GM18519 (cell line): ENCODE measurements around the gene REL.
"Not testable (repeated sequence)": the region's sequence is repeated elsewhere in the genome, so short reads cannot be mapped to it uniquely, and the experiment has no call there.

Experiments
- ATAC-seq: cut with Tn5 transposase; IDR thresholded peaks from one replicate; pipeline ENCODE4 v1.9.1; 2021; ENCODE audit warnings: mild to moderate bottlenecking, moderate library complexity; ENCODE audit not compliant: unreplicated experiment, low FRiP score

Gene REL

DNA sequence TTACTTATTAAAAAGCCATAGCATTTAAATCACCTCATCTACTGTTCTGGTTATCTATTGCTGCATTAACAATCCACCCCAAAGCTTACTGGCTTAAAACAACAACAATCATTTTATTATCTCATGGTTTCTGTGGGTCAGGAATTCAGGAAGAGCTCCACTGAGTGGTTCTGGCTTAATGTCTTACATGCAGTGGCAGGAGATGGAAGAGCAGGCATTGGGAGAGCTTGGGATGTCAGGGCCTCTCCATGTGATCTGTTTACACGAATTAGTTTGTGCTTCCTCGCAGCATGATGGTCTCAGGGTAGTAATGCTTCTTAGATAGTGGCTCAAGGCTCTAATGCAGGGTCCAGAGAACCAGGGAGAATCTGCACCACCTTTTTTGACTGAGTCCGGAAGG, 14.4 kb upstream of the REL start:
- no peak for ATAC-seq

DNA sequence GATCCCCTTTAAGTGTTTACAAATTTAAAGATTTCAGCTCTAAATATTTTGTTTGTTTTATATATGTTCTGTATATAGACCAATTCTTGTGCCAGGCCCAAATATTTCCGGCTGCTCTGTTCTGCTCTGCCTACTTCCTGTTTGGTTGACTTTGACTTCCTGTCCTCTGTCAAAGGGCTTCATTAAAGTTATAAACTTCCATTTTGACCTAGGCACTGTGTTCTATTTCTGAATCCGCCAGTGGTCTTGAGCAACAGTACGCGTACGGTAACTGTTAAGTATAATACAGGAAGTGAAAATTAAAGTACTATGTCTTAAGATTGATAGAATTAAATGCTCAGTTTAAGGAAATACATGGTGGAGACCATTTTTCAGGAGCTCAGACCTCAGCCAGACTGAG, 13.5 kb upstream of the REL start:
- no peak for ATAC-seq

DNA sequence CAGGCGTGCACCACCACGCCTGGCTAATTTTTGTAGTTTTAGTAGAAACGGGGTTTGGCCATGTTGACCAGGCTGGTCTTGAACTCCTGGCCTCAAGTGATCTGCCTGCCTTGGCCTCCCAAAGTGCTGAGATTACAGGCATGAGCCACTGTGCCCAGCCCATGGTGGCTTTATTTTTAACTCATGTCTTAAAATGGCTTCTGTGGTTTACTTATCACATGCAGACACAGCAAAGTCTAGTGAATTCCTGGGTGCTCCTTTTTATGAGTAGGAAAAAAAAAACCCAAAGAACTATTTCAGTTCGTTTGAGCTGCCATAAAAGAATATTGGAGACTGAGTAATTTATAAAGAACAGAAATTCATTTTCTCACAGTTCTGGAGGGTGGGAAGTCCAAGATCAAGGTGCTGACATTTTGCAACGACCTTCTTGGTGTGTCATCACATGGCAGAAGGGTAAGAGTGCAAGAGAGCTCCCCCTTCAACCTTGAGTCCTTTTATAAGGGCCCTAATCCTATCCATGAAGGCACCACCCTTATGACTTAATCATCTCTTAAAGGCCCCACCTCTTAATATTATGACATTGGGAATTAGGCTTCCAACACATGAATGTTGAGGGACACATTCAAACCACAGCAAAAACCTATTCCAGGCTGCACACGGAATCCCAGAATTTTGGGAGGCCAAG, 12.6 kb upstream of the REL start:
- ATAC-seq, result no peak

DNA sequence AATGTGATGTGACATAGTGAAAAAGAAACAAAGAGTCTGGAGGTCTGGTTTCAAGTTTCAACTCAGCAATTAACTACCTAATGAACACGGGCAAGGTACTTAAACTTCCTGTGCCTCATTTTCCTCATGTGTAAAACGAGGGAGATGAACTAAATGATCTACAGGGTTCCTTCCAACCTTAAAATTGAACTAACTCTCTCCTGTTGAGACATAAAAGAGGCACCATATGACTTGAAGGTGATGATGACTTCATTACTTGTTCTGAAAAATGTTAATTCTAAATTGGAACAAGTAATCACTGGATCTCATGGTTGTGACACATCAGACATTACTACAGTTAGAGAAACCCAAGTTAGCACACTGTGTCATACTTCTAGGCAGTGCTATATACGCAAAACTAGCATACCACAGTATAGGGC, 8.9 kb upstream of the REL start:
- peak; percentile 35 for ATAC-seq

DNA sequence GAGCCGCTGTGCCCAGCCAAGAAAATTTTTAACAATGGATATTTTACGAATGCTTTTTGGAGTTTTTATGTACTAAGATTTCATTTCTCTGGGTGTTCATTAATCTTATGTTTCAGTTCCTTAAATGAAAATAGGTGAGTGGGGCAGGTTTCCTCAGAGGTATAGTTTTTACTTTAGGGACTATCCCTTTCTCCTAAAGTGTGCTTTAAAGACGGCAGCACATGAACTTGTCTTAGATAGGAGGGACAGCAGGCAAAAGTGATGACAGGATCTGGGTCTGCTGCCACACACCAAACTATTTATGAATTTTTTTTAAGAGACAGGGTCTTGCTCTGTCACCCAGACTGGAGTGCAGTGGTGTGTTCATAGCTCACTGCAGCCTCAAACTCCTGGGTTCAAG, 8.0 kb upstream of the REL start:
- ATAC-seq, result peak; percentile 70

DNA sequence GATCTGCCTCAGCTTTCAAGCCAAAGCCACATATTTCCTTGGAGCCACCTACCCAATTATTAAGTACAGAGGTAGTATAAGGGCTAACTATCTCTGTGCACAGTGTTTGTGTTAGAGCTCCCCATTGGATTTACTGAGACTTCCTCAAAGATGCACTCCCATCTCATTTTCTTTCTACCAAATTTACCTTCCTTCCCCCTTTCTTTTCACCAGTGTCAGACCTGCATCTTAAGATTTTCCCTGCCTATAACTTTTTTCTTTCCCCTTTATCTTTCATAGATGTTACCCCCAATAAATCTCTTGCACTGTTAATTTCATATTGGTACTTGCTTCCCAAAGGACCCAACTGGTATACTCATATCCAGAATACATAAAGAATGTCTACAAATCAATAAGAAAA, 5.9 kb upstream of the REL start:
- ATAC-seq, result no peak

DNA sequence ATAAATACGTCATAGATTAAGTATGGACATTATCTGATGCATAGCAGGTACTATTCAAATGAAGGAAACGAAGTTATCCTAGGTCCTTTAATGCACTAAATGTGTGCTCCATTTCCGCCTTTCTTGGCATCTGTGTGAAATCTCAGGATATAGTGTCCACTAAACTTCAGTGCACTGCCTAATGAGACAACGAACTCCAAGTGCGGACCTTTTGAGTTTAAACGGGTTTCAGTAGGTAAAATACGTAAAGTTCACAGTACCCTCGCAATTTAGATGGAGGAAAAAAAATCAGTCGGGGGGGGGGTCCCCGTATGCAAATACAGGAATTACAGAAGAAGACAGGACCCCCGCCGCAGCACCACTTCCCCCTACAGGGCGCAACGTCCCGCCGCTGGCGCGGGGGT, 729 bp upstream of the REL start:
- ATAC-seq, result peak; percentile 1

DNA sequence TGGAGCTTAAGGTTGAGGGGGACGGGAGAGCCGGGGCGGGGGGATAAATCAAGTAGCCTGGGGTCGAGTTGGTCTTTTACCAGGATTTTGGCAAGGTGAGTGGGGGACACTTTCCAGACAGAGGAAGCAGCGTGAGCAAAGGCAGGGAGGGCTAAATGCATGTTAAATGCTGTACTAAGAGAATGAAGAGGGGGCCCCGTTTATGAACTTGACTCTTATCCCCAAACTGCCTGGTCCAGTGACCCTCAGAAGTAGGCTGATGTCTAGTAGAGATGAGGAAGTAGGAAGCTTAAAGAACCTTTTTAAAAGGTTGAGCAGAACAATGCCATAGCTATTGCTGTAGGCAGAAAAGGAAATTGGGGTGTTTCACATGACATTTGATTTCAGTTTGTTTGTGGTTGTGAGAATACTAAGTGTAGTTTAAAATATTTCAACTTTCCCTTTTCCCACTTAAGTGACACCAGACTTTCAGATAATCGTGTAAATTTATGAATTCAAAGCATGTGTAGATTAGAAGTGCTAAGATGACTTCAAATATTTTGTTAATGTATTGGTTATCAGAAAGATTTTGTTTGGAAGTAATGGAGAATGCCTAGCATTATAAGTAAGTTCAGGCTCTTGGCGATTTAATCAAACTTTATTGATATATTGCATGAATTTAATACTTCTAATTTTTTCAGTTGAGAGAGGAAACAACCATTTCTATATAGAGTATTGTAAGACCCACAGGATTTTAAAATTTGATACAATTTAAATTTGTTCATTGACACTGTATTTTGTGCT, 1.8 kb downstream of the REL start:
- ATAC-seq, result peak; percentile 37

DNA sequence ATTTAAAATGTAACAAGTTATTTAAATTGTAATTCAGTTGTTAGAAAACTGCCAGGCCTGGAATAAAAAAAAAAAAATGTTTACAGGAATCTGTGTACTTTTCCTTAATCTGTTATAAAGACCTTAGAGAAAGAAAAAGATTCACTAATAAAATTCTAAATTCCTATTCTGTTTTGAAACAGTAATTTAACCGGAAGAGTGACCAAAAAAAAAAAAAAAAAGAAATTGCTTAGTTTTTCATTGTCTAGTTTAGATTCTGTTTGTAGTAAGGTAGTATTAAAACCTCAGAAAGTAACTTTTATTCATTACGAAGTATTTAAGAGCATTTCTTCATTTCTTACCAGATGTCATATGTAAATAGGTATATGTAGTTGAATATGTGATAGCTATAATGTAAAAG, 2.5 kb downstream of the REL start:
- no peak for ATAC-seq

DNA sequence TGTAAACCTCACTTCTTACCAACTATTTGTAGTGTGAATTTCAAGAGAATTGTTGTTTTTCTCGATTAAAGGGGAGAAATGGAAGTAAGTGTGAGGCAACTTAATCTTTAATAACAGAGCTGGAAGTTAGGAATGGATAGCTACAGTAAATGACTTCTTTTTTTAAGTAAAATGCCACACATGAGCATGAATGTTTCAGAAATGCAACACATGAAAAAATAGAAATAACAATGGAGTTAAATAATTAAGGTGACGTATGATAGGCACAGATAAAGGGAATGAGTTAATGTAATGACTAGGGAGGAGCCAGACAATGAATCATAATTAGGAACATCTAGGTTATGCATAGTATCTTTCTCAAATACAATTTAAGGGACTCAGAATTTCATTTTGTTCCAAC, 3.4 kb downstream of the REL start:
- ATAC-seq, result no peak

DNA sequence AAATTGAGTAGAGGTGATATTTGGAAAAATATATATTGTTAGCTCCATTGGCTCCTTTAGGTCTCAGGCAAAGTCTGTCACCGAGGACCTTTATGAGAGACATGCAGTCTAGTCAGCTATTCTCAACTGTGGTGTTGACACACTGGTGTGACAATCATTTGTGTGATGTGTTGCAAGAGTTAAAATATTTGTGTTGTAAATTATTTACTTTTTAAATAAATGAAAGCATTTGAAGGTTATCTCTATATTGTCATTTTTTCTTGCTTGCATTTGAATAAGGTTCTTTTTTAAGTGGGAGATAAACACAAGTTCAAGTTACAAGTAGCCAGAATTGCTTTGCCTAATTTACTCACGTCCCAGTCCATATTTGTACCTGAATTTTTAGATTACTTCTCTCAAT, 4.3 kb downstream of the REL start:
- ATAC-seq, result no peak

DNA sequence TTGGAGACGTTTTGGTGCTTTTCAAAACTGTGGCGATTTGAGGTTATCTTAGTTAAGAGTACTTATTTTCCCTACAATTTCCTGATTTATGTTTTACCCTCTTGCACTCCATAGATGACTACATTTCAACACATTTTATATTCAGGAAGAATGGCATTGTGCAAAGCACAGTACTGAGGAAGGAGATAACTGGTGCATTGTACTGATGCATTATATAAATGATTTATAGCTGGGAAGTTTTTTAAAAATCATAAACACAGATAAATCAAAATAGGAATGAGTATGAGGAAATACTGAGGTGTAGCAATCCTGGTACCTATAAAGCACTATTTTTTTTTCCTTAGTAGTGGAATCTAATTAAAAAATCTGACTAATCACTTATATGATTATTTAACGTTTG, 5.6 kb downstream of the REL start:
- ATAC-seq, result no peak

DNA sequence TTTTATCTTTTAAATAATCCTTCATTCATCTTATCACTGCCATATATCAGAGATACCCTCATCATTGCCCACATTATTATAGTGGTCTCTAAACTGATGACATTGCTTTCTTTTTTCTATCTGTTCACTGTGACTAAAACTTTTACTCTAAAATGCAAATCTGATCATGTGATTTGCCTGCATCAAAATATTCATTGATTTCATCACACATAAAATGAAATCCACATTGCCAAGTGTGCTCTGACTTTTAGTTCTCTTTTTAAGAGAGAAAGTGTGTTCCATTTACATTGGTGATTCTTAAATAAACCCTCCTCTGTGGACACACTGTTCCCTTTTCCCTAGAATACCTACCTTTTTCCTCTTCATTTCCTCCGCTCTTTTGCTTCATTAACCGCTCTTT, 7.5 kb downstream of the REL start:
- no peak for ATAC-seq

DNA sequence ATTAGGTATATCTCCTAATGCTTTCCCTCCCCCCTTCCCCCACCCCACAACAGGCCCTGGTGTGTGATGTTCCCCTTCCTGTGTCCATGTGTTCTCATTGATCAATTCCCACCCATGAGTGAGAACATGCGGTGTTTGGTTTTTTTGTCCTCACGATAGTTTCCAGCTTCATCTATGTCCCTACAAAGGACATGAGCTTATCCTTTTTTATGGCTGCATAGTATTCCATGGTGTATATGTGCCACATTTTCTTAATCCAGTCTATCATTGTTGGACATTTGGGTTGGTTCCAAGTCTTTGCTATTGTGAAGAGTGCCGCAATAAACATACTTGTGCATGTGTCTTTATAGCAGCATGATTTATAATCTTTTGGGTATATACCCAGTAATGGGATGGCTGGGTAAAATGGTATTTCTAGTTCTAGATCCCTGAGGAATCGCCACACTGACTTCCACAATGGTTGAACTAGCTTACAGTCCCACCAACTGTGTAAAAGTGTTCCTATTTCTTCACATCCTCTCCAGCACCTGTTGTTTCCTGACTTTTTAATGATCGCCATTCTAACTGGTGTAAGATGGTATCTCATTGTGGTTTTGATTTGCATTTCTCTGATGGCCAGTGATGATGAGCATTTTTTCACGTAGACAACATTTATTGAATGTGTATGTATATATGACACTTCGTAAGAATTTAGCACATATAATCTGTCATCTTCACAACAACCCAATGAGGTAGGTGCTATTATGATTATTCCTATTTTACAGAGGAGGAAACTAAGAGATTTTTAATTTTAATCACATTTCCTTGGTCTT, 8.4 kb downstream of the REL start:
- not testable (repeated sequence) for ATAC-seq

DNA sequence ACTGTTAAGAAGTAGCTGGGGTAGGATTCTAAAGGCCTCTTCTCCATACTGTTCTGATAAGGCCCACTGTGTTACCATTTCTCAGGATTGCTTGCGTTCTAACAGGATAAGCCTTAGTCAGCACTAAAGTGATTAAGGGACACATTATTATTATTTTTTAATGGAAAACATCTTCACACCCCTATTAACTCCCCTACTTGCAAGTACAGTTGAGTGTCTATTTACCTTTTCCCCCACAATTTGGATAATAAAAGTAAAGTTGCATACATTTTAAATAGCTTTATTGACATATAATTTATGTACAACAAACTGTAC, 9.0 kb downstream of the REL start:
- no peak for ATAC-seq

DNA sequence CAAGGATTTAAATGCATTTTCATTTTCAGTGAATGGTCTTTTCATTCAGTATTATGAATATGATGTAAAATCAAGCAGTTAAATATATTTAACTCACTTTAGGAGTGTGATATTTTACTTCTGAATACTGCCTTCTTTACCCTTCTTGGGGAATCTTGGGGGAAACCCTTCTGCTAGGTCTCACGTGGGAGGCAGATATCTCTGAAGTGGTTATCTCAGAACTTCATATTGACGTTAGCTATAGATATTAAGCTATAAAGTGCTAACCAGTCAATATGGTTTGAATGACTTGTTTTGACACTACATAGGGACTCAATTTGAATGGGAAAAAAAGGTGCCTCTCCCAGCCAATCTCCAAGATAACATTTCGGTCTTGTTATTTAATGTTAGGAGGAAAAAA, 9.8 kb downstream of the REL start:
- ATAC-seq, result no peak

DNA sequence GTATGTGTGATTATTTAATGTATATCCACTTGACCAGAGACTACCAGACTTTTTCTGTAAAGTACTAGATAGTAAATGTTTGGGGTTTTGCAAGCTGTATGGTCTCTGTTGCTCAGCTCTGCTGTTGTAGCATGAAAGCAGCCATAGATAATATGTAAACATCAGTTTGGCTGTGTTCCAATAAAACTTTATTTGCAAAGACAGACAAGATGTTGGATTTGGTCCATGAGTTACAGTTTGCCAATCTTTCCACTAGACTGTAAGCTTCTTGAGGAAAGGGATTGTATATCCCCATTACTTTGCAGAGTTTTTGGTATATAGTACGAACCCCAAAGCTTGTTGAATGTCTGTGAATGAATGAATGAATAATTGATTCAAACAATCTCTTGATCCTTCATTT, 17.2 kb downstream of the REL start:
- ATAC-seq, result no peak

DNA sequence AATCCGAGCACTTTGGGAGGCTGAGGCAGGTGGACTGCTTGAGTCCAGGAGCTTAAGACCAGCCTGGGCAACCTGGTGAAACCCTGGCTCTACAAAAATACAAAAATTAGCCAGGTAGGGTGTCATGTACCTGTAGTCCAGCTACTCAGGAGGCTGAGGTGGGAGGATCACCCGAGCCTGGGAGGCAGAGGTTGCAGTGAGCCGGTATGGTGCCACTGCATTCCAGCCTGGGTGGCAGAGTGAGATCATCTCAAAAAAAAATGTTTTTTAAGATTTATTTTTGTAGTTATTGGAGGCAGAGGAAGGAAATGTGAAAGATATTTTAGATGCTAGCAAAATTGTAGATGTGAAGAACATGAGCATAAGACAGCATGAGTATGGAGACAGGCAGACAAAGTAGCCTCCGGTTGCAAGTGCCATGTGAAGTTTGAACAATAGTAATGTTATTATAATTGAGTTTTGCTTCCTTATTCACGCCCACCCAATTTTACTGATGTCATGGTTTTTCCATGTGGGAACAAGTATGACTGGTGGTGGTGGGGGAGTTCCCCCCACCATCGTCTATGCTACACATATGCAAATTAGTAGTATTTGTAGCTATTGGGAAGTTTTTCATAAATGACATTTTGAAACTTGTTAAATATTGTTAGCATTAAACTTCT, 18.0 kb downstream of the REL start:
- ATAC-seq, result peak; percentile 43

DNA sequence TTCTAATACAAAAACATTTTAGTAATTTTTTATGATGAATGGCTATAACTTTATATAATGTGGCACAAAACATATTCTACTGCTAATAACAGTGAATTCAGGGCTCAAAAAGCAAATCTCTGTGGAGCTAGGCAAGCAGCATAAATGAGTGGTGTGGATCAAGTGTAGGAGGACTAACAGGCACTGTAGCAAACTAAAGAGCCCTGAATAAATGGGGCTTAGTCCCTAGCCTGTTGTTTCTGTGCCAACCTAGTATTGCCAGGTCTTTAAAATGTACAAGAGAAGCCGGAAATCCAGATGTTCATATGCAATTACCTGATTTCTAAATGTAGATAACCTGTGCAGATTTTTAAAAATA, 18.5 kb downstream of the REL start:
- ATAC-seq, result peak; percentile 25

DNA sequence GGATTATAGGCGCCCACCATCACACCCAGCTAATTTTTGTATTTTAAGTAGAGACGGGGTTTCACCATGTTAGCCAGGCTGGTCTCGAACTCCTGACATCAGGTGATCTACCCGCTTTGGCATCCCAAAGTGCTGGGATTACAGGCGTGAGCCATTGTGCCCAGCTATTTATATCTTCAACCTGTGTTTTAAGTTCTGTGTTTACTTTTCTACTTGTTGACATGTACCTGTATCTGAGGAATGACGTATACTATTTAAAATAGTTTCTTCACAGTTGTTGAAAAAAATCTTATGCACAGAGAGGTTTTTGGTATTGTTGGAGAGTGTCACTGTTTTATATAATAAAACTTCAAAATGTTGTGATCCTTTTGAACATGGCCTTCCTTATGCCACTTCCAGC, 19.9 kb downstream of the REL start:
- not testable (repeated sequence) for ATAC-seq

DNA sequence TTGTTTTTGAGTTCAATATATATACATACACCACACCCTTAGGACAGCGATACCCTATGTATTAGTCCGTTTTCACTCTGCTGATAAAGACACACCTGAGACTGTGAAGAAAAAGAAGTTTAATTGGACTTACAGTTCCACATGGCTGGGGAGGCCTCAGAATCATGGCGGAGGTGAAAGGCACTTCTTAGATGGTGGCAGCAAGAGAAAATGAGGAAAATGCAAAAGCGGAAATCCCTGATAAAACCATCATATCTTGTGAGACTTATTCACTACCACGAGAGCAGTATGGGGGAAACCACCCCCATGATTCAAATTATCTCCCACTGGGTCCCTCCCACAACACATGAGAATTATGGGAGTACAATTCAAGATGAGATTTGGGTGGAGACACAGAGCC, 24.5 kb downstream of the REL start:
- not testable (repeated sequence) for ATAC-seq
